HG02981 (cell line): ENCODE results near the gene PWP1.
"Not testable (repeated sequence)": the region's sequence is repeated elsewhere in the genome, so short reads cannot be mapped to it uniquely, and the experiment has no call there.

Experiments used
- ATAC-seq: cut with Tn5 transposase; IDR thresholded peaks from one replicate; pipeline ENCODE4 v1.9.1; 2021; ENCODE audit warnings: mild to moderate bottlenecking, moderate library complexity; ENCODE audit not compliant: unreplicated experiment

The PWP1 gene

GRCh38 chr12:107667464-107667863 is 18.1 kb upstream of the PWP1 start:
- no peak for ATAC-seq

DNA sequence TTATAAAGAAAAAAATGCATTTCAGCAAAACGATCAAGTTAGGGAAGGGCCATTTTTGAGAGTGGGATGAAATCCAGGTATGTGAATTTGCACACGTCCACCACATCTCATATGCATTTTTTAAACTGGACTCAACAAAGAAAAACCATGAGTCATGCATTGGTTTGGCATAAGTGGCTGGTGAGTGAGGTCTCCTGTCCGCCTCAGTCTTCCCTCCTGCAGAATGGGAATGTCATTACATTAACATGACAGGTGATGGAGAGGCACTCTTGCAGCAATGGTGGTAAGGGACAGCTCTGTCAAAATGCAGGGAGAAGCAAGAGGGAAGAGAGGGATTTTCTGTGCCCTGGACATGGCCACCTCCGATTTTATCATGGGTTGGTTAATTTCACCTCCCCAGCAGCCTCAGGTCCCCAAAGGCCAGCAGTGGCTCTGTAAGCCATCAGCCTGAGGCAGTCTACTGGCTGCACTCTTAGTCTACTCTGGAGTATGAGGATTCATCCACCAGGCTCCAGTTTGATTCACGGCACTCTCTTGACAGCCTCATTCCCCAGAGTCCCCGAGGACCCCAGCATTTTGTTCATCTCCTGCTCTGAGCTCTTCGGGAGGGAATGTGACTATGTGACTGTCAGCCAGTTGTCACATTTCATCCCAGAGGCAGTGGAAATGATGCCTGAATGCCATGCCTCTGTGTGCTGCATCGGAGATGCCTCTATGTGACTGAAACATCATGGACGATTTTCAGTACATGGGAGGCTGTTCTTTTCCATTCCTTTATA is 17.1 kb upstream of the PWP1 start:
- no peak for ATAC-seq

DNA sequence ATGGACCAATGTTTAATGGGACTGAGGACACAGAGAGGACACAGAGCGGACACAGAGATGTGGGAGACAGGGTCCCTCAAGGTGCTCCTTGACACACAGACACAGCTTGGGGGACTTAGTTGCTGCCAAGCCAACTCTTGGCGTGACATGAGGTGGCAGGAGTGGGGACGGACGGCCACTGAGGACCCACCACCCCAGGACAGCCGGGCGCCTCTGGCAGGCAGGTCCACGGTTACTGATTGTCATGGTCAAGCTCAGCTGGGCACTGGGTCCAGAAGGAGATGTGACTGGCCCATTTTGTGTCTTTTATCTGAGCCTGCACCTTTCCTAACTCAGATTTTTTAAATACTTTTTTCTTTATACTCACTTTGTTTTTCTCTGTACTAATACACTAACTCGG is 15.7 kb upstream of the PWP1 start:
- ATAC-seq: no peak

DNA sequence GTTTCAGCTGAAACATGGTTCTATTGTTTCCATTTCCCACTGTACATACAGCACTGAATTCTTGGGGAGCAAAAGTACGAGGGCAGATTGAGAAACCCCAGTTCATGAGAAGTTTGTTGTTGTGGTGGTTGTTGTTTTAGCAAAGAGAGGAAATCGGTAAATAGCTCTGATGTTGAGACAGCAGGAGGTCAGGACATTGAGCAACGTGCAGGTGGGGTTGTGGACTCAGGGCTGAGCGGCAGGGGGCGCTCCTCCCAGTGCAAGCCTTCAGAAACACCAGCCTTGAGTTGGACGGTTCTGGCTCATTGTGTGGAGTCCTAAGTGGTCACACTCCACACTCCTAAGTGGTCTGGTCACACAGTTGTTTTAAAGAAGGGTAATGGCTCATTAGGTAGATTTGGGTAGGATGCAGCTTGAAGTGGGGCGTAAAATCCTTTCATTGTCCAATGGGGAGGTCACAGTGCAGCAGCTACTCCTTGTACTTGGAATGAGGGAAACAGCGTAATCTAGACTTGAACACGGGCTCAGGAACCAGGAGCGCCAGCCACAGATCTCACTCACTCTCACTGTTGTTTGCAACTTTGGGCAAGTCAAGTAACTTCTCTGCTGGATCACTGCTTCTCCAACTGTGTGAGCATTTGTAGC is 14.5 kb upstream of the PWP1 start:
- no peak for ATAC-seq

DNA sequence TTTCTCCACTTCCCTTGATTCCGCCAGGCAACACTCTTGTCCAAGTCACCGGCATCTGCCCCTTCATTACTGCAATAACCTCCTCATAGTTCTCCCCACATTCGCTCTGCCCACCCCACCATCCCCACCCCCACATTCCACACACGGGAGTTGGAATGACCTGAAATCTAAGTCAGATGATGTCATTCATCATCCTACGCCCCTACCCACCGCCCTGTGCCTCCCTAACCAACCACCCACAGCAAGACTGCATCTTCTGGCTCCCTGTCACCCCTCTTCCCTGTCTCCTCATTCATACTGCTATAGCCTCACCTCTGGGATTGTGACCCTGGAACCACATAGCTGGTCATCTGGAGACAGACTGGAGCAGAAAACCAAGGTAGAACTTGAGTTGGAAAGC is 7.9 kb upstream of the PWP1 start:
- no peak for ATAC-seq

- no peak for ATAC-seq
These were observed 6.3 kb upstream of the PWP1 start for GRCh38 chr12:107679336-107679735.

- ATAC-seq: no peak
These were observed 4.2 kb upstream of the PWP1 start for GRCh38 chr12:107681455-107681835.

DNA sequence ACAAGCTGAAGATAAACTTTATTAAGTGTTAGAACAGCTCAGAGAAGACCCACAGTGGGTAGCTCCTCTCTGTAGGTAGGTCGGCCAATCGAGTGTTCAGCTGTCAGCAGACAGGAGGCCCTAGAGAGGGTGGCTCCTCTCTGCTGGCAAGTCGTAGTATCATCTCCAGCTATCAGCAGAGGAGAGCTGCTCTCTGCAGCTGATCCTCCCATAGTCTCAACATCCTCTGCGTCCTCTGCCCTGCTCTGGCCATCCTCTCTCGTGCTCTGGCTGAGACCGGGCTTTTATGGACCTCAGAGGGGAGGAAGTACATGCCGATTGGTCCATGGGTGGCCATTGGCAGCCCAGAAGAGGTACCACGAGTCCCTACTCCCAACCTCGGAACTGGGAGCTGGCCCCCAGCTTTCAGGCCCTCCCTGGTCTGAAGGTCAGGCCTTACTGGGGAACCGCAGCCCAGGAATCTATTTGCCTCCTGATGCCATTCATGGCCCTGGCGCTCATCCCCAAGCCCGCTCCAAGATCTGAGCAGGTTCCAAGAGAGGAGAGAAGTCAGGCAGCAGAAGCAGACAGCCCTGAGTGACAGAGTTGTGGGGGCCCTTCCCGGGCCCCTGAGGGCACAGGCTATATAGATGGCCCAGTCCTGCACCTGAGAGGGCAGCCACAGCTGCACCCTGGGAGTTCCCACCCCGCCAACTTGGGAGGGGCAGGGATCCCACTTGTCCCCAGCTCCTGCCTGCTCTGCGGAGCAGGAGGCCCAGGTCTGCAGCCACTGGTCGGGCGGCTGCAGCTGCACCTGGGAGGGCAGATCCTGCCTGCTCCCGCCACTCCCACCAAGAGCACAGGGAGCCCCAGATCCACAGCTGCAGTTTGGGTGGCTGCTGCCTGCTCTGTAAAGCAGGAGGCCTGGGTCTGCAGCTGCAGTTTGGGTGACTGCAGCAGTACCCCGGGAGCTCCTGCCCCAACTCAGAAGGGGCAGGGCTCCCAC is 3.5 kb upstream of the PWP1 start:
- ATAC-seq: no peak

- no peak for ATAC-seq
These were observed 1.4 kb upstream of the PWP1 start for GRCh38 chr12:107684029-107684795.

GRCh38 chr12:107684990-107685359 is 624 bp upstream of the PWP1 start:
- ATAC-seq: no peak

DNA sequence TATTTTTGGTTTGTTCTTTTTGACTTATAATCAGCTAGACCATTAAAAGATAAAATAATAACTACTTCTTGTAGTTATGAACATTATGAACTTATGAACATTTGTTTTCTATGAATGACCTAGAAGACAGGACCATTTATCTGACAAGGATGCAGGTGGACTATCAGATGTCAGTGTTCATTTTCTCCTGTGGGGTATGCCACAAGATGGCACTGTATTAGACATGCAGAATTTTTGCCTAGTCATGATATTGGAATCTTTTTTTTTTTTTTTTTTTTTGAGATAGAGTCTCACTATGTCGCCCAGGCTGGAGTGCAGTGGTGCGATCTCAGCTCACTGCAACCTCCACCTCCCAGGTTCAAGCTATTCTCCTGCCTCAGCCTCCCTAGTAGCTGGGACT is 10.2 kb downstream of the PWP1 start:
- ATAC-seq: not testable (repeated sequence)

GRCh38 chr12:107702106-107702505 is 16.5 kb downstream of the PWP1 start:
- no peak for ATAC-seq

GRCh38 chr12:107704041-107704440 is 18.4 kb downstream of the PWP1 start:
- no peak for ATAC-seq

GRCh38 chr12:107705522-107705921 is 19.9 kb downstream of the PWP1 start:
- not testable (repeated sequence) for ATAC-seq

DNA sequence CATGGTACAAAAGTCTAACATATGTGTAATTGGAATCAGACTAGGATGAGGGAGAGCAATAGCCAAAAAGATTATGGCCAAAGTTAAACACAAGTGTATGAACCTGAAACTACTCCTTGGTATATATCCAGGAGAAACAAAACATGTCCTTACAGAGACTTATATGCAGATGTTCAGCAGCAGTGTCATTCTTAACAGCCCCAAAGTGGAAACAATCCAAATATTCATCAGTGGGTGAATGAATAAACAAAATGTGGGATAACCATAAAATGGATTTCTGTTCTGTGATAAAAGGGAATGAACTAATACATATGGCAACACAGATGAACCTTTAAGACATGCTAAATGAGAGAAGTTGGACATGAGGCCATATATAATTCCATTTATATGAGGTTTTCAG is 30.2 kb downstream of the PWP1 start:
- no peak for ATAC-seq

DNA sequence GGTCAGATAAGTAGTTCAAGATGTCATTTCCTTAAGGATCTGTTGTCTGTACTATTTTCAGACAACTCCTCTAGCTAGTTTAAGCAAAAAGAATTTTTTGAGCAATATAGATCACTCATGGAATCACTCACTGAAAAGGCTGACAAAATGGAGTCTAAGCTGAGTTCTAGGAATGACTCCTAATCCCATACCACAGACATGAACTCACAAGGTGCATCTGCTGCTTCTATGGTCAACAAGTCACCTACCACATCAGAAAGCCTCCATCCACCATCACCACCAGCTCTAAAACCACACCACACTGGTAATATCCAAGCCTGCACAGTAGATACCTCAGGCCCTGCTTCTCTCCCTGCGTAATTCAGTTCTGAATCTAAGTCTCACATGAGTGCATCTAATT is 33.0 kb downstream of the PWP1 start:
- ATAC-seq: no peak

GRCh38 chr12:107727327-107727726 is 41.7 kb downstream of the PWP1 start:
- ATAC-seq: not testable (repeated sequence)

- not testable (repeated sequence) for ATAC-seq
These were observed 42.1 kb downstream of the PWP1 start for GRCh38 chr12:107727742-107728141.

- no peak for ATAC-seq
These were observed 45.2 kb downstream of the PWP1 start for GRCh38 chr12:107730618-107731341.

GRCh38 chr12:107731366-107731765 is 45.8 kb downstream of the PWP1 start:
- ATAC-seq: no peak
